T-cell (primary cell): Measurements from ENCODE around the gene FAM110D. TPM values are rescaled to one million over a fixed set of nuclear protein-coding genes. Genes with fewer than 3 reads are reported as not detected.

Experiments used
- ATAC-seq, 4 experiments: fragments of 200-7000 bp in 3 of 4; fragments of 150-1000 bp in 1 of 4; cut with Tn5 transposase; replicated peaks in 1 of 4; 1 replicate in 3 of 4; 2 replicates in 1 of 4; pipeline ENCODE4 v1.10.0; 2021; ENCODE audit warnings: moderate library complexity in 3 of 4, mild to moderate bottlenecking in 2 of 4, moderate number of reproducible peaks in 1 of 4
- CTCF ChIA-PET, 2 donors: fragments of 300-600 bp; sonication (Branson Sonifier 250); formaldehyde crosslinking; loops; one replicate each; lab custom pipeline; 2022; ENCODE audit warnings: antibody characterized with exemption in 2 of 2; lab: Charles Lee
- POLR2A ChIA-PET, 2 donors: fragments of 300-600 bp; sonication (Branson Sonifier 250); formaldehyde crosslinking; loops; one replicate each; lab custom pipeline; 2022; ENCODE audit warnings: antibody characterized with exemption in 2 of 2; lab: Charles Lee
- DNase-seq, 35 experiments: peaks; one replicate each; pipeline versions ENCODE4 v3.0.0 to v3.0.0-alpha.2; 2013 to 2023
- H3K27ac ChIP-seq: one replicate; pipeline ENCODE4 v1.5.1; 2013; ENCODE audit warnings: low read length
- H3K27me3 ChIP-seq, 2 experiments: replicated peaks in 1 of 2; 1 replicate in 1 of 2; 2 replicates in 1 of 2; pipeline versions ENCODE4 v1.6.1 to v1.7.0; 2013; ENCODE audit warnings: low read length in 1 of 2, mixed read lengths in 1 of 2; ENCODE audit not compliant: control insufficient read depth in 2 of 2, insufficient read depth in 2 of 2; ENCODE audit errors: extremely low read depth in 1 of 2
- H3K36me3 ChIP-seq, 2 donors: 1 replicate in 1 of 2; 2 replicates in 1 of 2; pipeline versions ENCODE4 v1.6.1 to v1.7.0; 2013; ENCODE audit warnings: low read length in 1 of 2; ENCODE audit not compliant: control insufficient read depth in 2 of 2, insufficient read depth in 1 of 2; ENCODE audit errors: extremely low read depth in 1 of 2
- H3K4me1 ChIP-seq, 2 experiments: 1 replicate in 1 of 2; 2 replicates in 1 of 2; pipeline versions ENCODE4 v1.6.1 to v1.7.0; 2013; ENCODE audit warnings: low read length in 2 of 2, mixed read lengths in 1 of 2; ENCODE audit not compliant: insufficient read depth in 2 of 2, control insufficient read depth in 1 of 2; ENCODE audit errors: extremely low read depth in 1 of 2
- H3K4me3 ChIP-seq, 2 donors: 1 replicate in 1 of 2; 2 replicates in 1 of 2; pipeline versions ENCODE4 v1.5.1 to v1.7.0; 2013; ENCODE audit warnings: mild to moderate bottlenecking in 2 of 2, low read length in 1 of 2, moderate library complexity in 1 of 2; ENCODE audit not compliant: control insufficient read depth in 1 of 2; ENCODE audit errors: extremely low read depth in 1 of 2
- H3K9me3 ChIP-seq: 2 replicates; pipeline ENCODE4 v1.7.0; 2013
- H3K27ac Mint-ChIP-seq, 2 donors: one replicate each; pipeline ENCODE4 v1.8.0; 2020 to 2021; ENCODE audit warnings: mild to moderate bottlenecking in 2 of 2, mixed read lengths in 2 of 2
- H3K27me3 Mint-ChIP-seq, 2 donors: one replicate each; pipeline ENCODE4 v1.8.0; 2021 to 2022; ENCODE audit warnings: mixed read lengths in 2 of 2
- H3K36me3 Mint-ChIP-seq: one replicate; pipeline ENCODE4 v1.8.0; 2021; ENCODE audit warnings: mixed read lengths
- H3K4me1 Mint-ChIP-seq, 3 donors: one replicate each; pipeline ENCODE4 v1.8.0; 2020 to 2022; ENCODE audit warnings: mixed read lengths in 3 of 3, mild to moderate bottlenecking in 1 of 3
- H3K4me3 Mint-ChIP-seq, 3 donors: one replicate each; pipeline ENCODE4 v1.8.0; 2020 to 2022; ENCODE audit warnings: mild to moderate bottlenecking in 3 of 3, mixed read lengths in 3 of 3, moderate library complexity in 3 of 3
- H3K9me3 Mint-ChIP-seq, 3 donors: one replicate each; pipeline ENCODE4 v1.8.0; 2020 to 2022; ENCODE audit warnings: mixed read lengths in 3 of 3
- WGBS: methylation state at CpG from one replicate; pipeline ENCODE4 v1.1.5; 2013; ENCODE audit warnings: missing lambda C conversion rate; ENCODE audit not compliant: insufficient coverage; 5-methylcytosine and 5-hydroxymethylcytosine counted together
- total RNA-seq, 35 experiments: library from RNA in 6 of 35; stranded (reverse) in 6 of 35; fragments of 120-200 nt in 1 of 35; gene quantifications; one replicate each; pipeline versions ENCODE4 v1.2.1 to v1.2.4 and lab custom pipeline; 2013 to 2026

FAM110D gene
- total RNA-seq, 5 donors from 2014 or later (not counting 1 experiment from before 2014, with no cell fraction given), result 0.09 TPM; not detected in 4

DNA sequence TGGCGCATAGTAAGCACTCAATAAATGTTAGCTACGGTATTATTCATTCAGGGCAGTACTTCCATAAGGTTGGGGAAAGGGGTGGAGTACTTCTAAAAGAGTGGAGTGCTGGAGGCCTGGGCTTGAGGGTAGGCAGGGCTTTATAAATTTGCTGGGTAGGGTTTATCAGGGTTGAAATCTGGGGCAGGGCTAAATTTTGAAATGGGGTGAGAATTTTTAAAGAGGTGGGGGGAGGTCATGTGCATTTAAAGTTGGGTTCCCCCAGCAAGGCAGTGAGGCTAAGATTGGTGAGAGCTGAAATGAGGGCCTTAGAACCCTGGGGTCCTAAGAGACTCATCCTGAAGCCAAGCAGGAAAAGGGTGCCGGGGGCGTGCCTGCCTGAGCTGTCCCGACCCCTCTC, 41.5 kb downstream of the FAM110D start:
- H3K27ac Mint-ChIP-seq, result peak overlapping the region; percentile 84 to 92
- Histone ChIP-seq H3K27me3 (peaks cover 0 to 22% of the 10 kb centered on the region in 2 experiments), H3K9me3 (no peaks in the 10 kb centered on the region), H3K4me3 (no peak overlapping the region), H3K4me1 (peaks cover 4 to 30% of the 10 kb centered on the region in 2 experiments), H3K27ac (no peak overlapping the region), H3K36me3 (no peaks in the 10 kb centered on the region)
- DNase-seq, result no peak
- H3K27me3 Mint-ChIP-seq, result no peaks in the 10 kb centered on the region
- no peak for ATAC-seq
- CTCF ChIA-PET, result no interaction called here
- no peaks in the 10 kb centered on the region for H3K9me3 Mint-ChIP-seq
- H3K4me3 Mint-ChIP-seq, result no peak overlapping the region
- no peaks in the 10 kb centered on the region for H3K36me3 Mint-ChIP-seq
- 96% methylated on average over 2 of the region's 5 CpGs for WGBS
- peaks cover 30 to 45% (median 41%) of the 10 kb centered on the region in 3 donors for H3K4me1 Mint-ChIP-seq
- POLR2A ChIA-PET, result no interaction called here

DNA sequence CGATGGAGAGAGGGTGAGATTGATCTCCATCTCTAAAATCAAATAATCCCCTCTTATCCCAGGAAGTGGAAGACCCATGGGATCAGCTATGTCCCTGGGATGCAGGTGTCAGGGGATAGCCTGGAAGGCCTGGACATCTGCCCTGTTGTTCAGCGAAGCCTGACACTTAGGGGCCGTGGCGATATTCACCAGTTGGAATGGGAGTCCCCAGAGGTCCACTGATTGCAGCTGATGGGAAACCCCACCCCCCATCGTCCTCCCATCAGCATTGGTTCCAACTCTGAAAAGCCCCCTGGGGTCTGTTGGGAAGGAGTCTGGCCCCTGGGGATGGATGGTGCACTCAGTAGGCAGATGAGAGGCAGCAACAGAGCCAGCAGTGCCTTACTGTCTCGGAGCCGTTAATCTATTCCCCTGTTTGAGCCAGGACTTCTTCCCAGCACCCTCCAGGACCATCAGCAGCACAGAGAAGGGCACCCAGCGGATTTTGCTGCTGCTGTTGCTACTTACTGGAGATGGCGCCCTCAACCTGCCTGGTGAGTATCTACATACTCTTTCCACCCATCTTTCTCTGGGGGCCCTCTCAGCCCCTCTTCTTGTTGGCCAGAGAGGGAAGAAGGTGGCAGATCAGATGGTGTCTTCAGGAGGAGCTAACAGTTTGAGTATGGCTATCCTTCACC, 44.9 kb downstream of the FAM110D start:
- H3K4me1 Mint-ChIP-seq, result peaks cover 30 to 45% (median 41%) of the 10 kb centered on the region in 3 donors
- Histone ChIP-seq H3K27me3 (peaks cover 0 to 11% of the 10 kb centered on the region in 2 experiments), H3K4me1 (peaks cover 4 to 30% of the 10 kb centered on the region in 2 experiments), H3K9me3 (no peaks in the 10 kb centered on the region), H3K4me3 (no peak overlapping the region), H3K36me3 (no peaks in the 10 kb centered on the region), H3K27ac (no peak overlapping the region)
- no peaks in the 10 kb centered on the region for H3K36me3 Mint-ChIP-seq
- no peaks in the 10 kb centered on the region for H3K27me3 Mint-ChIP-seq
- ChIA-PET POLR2A (interaction anchor here in 1 of 2 donors (0.6 kb wide), 1 partner anchor 767 kb away, joined by 4 read pairs; no protein-coding TSS in a partner anchor), CTCF (no interaction called here)
- H3K4me3 Mint-ChIP-seq, result no peak overlapping the region
- ATAC-seq (no peak), DNase-seq (no peak)
- 92% methylated on average over 2 of the region's 9 CpGs for whole genome bisulfite sequencing
- peak overlapping the region; percentile 90 to 92 for H3K27ac Mint-ChIP-seq
- H3K9me3 Mint-ChIP-seq, result no peaks in the 10 kb centered on the region

DNA sequence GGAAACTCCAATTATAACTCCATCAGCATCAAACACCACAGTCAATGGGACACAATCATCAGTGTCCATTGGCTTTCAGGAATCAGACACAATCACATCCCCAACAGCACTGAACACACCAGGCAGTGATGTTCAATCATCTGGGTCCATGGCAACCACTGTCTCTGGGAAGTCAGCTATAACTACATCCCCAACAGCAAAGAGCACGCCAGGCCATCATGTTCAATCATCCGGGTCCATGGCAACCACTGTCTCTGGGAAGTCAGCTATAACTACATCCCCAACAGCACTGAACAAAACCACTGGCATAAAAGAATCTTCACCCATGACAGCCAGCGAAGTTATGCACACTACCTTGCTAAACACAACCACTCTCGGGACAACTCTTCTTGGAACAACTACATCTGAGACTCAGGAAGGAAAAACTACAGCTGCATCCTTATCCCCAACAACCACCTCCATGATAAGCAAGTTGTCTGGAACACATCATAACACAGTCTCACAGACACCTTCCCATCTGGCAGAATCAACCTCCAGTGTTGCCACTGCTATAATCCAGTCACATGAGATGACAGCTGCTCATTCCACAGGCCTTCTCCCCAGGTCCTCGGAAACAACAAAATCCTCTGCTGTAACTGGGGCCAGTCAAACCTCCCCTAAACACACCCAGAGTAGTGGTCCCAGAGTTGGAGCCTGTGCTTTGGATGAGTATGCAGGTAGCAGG, 51.4 kb downstream of the FAM110D start:
- Histone ChIP-seq H3K9me3 (no peaks in the 10 kb centered on the region), H3K36me3 (no peaks in the 10 kb centered on the region), H3K27me3 (peaks cover 0 to 3% of the 10 kb centered on the region in 2 experiments), H3K4me1 (no peaks in the 10 kb centered on the region), H3K4me3 (no peak overlapping the region), H3K27ac (no peak overlapping the region)
- no peaks in the 10 kb centered on the region for H3K36me3 Mint-ChIP-seq
- H3K27me3 Mint-ChIP-seq, result no peaks in the 10 kb centered on the region
- ChIA-PET POLR2A (no interaction called here), CTCF (interaction anchor here in 1 of 2 donors (1.1 kb wide), 1 partner anchor 40 kb away, joined by 3 read pairs; the partner anchor contains the start of gene ZNF593)
- DNase-seq (no peak), ATAC-seq (no peak)
- H3K9me3 Mint-ChIP-seq, result no peaks in the 10 kb centered on the region
- 88% methylated on average over 4 of the region's 5 CpGs for WGBS
- no peak overlapping the region for H3K4me3 Mint-ChIP-seq
- H3K4me1 Mint-ChIP-seq, result no peaks in the 10 kb centered on the region
- no peak overlapping the region for H3K27ac Mint-ChIP-seq

DNA sequence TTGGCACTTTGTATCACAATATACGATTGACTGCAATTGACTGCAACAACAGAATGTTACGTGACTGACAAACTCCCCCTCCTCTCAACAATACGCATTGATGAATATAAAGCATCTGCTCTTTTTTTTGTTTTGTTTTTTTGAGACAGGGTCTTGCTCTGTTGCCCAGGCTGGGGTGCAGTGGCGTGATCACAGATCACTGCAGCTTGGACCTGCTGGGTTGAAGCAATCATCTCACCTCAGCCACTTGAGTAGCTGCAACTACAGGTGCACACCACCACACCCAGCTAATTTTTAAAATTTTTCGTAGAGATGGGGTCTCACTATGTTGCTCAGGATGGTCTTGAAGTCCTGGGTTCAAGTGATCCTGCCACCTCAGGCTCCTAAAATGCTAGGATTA, 53.8 kb downstream of the FAM110D start:
- Histone ChIP-seq H3K9me3 (no peaks in the 10 kb centered on the region), H3K27ac (no peak overlapping the region), H3K27me3 (no peaks in the 10 kb centered on the region), H3K4me3 (no peak overlapping the region), H3K36me3 (no peaks in the 10 kb centered on the region), H3K4me1 (no peaks in the 10 kb centered on the region)
- WGBS, result no CpG with 5 or more reads among the region's 5 CpGs
- Mint-ChIP-seq H3K4me1 (no peaks in the 10 kb centered on the region), H3K27ac (no peak overlapping the region), H3K36me3 (no peaks in the 10 kb centered on the region), H3K9me3 (no peaks in the 10 kb centered on the region), H3K27me3 (no peaks in the 10 kb centered on the region), H3K4me3 (no peak overlapping the region)
- ATAC-seq, result no peak
- DNase-seq, result no peak
- CTCF ChIA-PET, result no interaction called here
- POLR2A ChIA-PET, result no interaction called here

DNA sequence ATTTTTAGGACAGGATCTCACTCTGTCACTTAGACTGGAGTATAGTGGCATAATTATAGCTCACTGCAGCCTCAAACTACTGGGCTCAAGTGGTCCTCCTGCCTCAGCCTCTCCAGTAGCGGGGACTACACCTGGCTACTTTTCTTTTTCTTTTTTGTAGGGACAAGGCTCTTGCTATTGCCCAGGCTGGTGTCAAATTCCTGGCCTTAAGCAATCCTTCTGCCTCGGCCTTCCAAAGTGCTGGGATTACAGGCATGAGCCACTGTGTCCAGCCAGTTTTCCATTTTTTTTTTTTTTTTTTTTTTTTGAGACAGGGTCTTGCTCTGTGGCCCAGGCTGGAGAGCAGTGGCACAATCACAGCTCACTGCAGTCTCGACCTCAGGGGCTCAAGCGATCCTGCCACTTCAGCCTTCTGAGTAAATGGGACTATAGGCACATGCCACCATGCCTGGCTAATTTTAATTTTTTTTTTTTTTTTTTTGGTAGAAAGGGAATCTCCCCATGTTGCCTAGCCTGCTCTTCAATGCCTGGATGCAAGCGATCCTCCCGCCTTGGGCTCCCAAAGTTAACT, 54.5 kb downstream of the FAM110D start:
- Mint-ChIP-seq H3K27ac (no peak overlapping the region), H3K4me1 (no peaks in the 10 kb centered on the region), H3K4me3 (no peak overlapping the region), H3K36me3 (no peaks in the 10 kb centered on the region), H3K27me3 (no peaks in the 10 kb centered on the region), H3K9me3 (no peaks in the 10 kb centered on the region)
- Histone ChIP-seq H3K27ac (no peak overlapping the region), H3K9me3 (no peaks in the 10 kb centered on the region), H3K36me3 (no peaks in the 10 kb centered on the region), H3K4me1 (no peaks in the 10 kb centered on the region), H3K4me3 (no peak overlapping the region), H3K27me3 (no peaks in the 10 kb centered on the region)
- WGBS, result 82% methylated on average over 3 of the region's 6 CpGs
- POLR2A ChIA-PET, result no interaction called here
- DNase-seq (no peak), ATAC-seq (no peak)
- CTCF ChIA-PET, result interaction anchor here in 1 of 2 donors (0.6 kb wide), 1 partner anchor 29 kb away, joined by 4 read pairs; no protein-coding TSS in a partner anchor
